ENCODE results near the gene CDH23. TPM values are rescaled to one million over a fixed set of nuclear protein-coding genes. Genes with fewer than 3 reads are reported as not detected.

CDH23 gene
- total and polyA plus RNA-seq, 9 of the 15 experiments (the other 6 are each of a cell fraction or from before 2014, with no cell fraction given) = 0.18 to 1.2 (median 0.47) TPM

DNA sequence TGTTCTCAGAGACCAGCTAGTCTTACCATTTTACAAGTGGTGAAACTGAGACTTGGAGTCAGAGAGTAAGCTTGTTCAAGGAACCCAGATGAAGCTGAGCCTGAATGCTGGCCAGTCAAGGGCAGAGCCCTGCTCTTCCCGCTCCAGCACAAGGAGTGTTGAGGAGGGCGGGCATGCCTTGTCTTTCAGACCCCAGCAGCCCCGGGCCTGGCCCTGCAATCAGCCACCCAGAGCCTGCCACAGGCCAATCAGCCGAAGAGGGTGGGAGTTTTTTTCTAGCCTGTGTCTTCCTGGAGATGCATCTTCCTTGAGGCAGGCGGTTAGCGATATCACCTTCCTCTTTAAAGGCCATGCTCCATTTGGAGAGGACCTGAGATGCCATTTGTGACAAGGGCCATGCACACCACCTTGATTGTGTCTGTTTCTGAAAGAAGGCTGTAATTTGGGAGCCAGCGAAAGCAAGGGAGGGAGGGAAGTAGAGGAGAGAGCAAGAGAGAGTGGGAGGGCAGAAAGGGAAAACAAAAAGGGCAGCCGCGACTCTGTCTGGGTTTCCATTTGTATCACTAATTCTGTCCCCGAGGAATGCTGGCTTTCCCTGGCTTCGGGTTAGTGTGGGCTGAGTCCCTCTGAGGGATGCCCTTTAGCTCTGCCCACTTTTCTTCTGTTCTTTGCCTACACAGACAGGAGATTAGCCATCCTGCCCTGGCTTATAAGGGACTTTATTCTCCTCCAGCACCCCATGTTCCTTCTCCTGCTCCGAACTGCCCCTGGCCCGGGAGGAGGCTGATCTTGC lies 8.0 kb downstream of the CDH23 start (continued):
- TF ChIP-seq, protein P1, sequence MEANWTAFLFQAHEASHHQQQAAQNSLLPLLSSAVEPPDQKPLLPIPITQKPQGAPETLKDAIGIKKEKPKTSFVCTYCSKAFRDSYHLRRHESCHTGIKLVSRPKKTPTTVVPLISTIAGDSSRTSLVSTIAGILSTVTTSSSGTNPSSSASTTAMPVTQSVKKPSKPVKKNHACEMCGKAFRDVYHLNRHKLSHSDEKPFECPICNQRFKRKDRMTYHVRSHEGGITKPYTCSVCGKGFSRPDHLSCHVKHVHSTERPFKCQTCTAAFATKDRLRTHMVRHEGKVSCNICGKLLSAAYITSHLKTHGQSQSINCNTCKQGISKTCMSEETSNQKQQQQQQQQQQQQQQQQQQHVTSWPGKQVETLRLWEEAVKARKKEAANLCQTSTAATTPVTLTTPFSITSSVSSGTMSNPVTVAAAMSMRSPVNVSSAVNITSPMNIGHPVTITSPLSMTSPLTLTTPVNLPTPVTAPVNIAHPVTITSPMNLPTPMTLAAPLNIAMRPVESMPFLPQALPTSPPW (CRISPR knock-in tag; IDR thresholded peaks at IDR 0.05) = no peak
- TF ChIP-seq PHF21A (IDR thresholded peaks at IDR 0.05; ENCODE audit: borderline replicate concordance, low read depth) (no peak), IRF2 (CRISPR knock-in tag; IDR thresholded peaks at IDR 0.05) (no peak), ESRRB (CRISPR knock-in tag; IDR thresholded peaks at IDR 0.05; ENCODE audit: borderline replicate concordance) (no peak), CREB1 (IDR thresholded peaks at IDR 0.05) (no peak), CREB1 (CRISPR knock-in tag; IDR thresholded peaks at IDR 0.05) (no peak), JUN (IDR thresholded peaks at IDR 0.05; ENCODE audit: borderline replicate concordance, low read depth, low read length) (no peak), JUN (CRISPR knock-in tag; IDR thresholded peaks at IDR 0.05; ENCODE audit: borderline replicate concordance) (no peak), SNRNP70 (optimal IDR thresholded peaks at IDR 0.05; ENCODE audit: low read depth, low read length) (no peak), TFAM (CRISPR knock-in tag; conservative IDR thresholded peaks at IDR 0.05) (no peak), PTBP1 (IDR thresholded peaks at IDR 0.05; ENCODE audit: low read depth, low read length) (no peak)
- TF ChIP-seq, protein P2, sequence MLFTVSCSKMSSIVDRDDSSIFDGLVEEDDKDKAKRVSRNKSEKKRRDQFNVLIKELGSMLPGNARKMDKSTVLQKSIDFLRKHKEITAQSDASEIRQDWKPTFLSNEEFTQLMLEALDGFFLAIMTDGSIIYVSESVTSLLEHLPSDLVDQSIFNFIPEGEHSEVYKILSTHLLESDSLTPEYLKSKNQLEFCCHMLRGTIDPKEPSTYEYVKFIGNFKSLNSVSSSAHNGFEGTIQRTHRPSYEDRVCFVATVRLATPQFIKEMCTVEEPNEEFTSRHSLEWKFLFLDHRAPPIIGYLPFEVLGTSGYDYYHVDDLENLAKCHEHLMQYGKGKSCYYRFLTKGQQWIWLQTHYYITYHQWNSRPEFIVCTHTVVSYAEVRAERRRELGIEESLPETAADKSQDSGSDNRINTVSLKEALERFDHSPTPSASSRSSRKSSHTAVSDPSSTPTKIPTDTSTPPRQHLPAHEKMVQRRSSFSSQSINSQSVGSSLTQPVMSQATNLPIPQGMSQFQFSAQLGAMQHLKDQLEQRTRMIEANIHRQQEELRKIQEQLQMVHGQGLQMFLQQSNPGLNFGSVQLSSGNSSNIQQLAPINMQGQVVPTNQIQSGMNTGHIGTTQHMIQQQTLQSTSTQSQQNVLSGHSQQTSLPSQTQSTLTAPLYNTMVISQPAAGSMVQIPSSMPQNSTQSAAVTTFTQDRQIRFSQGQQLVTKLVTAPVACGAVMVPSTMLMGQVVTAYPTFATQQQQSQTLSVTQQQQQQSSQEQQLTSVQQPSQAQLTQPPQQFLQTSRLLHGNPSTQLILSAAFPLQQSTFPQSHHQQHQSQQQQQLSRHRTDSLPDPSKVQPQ (CRISPR knock-in tag; IDR thresholded peaks at IDR 0.05; ENCODE audit: borderline replicate concordance) = no peak
- TF ChIP-seq, protein P3, sequence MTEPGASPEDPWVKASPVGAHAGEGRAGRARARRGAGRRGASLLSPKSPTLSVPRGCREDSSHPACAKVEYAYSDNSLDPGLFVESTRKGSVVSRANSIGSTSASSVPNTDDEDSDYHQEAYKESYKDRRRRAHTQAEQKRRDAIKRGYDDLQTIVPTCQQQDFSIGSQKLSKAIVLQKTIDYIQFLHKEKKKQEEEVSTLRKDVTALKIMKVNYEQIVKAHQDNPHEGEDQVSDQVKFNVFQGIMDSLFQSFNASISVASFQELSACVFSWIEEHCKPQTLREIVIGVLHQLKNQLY (CRISPR knock-in tag; conservative IDR thresholded peaks at IDR 0.05) = no peak
- TF ChIP-seq, protein P4, sequence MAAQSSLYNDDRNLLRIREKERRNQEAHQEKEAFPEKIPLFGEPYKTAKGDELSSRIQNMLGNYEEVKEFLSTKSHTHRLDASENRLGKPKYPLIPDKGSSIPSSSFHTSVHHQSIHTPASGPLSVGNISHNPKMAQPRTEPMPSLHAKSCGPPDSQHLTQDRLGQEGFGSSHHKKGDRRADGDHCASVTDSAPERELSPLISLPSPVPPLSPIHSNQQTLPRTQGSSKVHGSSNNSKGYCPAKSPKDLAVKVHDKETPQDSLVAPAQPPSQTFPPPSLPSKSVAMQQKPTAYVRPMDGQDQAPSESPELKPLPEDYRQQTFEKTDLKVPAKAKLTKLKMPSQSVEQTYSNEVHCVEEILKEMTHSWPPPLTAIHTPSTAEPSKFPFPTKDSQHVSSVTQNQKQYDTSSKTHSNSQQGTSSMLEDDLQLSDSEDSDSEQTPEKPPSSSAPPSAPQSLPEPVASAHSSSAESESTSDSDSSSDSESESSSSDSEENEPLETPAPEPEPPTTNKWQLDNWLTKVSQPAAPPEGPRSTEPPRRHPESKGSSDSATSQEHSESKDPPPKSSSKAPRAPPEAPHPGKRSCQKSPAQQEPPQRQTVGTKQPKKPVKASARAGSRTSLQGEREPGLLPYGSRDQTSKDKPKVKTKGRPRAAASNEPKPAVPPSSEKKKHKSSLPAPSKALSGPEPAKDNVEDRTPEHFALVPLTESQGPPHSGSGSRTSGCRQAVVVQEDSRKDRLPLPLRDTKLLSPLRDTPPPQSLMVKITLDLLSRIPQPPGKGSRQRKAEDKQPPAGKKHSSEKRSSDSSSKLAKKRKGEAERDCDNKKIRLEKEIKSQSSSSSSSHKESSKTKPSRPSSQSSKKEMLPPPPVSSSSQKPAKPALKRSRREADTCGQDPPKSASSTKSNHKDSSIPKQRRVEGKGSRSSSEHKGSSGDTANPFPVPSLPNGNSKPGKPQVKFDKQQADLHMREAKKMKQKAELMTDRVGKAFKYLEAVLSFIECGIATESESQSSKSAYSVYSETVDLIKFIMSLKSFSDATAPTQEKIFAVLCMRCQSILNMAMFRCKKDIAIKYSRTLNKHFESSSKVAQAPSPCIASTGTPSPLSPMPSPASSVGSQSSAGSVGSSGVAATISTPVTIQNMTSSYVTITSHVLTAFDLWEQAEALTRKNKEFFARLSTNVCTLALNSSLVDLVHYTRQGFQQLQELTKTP (IDR thresholded peaks at IDR 0.05; ENCODE audit: low read depth in 1 of 2, partially characterized antibody in 2 of 2) = no peak
